ENCODE measurements around the gene SUSD3.
A peak's percentile ranks its signal among the peaks of the same experiment; 100 is the strongest.
"Not testable (repeated sequence)": the region's sequence is repeated elsewhere in the genome, so short reads cannot be mapped to it uniquely, and the experiment has no call there.

Gene SUSD3

GRCh38 chr9:93092251-93092991 lies 33.9 kb downstream of the SUSD3 start:
- DNase-seq (ENCODE audit: low read depth in 2 of 2) = no peak

- no peak for DNase-seq (ENCODE audit: low read depth in 2 of 2)
Measured at GRCh38 chr9:93093127-93093876, 34.8 kb downstream of the SUSD3 start.

- no peak for DNase-seq (ENCODE audit: low read depth in 2 of 2)
Measured at GRCh38 chr9:93093877-93094657, 35.6 kb downstream of the SUSD3 start.

- no peak for DNase-seq (ENCODE audit: low read depth in 2 of 2)
Measured at GRCh38 chr9:93094658-93095204, 36.2 kb downstream of the SUSD3 start.

- peak; percentile 100 for DNase-seq (ENCODE audit: low read depth in 2 of 2)
Measured at GRCh38 chr9:93095205-93096130, 37.0 kb downstream of the SUSD3 start.

GRCh38 chr9:93096131-93096802 lies 37.8 kb downstream of the SUSD3 start, which contains the start of gene CARD19:
CARD19 (plus strand) TSS chr9:93096217; CDS start chr9:93096346, 129 bp downstream.
- DNase-seq (ENCODE audit: low read depth in 2 of 2) = peak in 1 of 2 donors; percentile 26

GRCh38 chr9:93096811-93097382 lies 38.4 kb downstream of the SUSD3 start:
- DNase-seq (ENCODE audit: low read depth in 2 of 2) = no peak

GRCh38 chr9:93097511-93098201 lies 39.2 kb downstream of the SUSD3 start:
- DNase-seq (ENCODE audit: low read depth in 2 of 2) = no peak

GRCh38 chr9:93098236-93098946 lies 39.9 kb downstream of the SUSD3 start:
- DNase-seq (ENCODE audit: low read depth in 2 of 2) = peak in 1 of 2 donors; percentile 49

- DNase-seq (ENCODE audit: low read depth in 2 of 2) = no peak
Measured at GRCh38 chr9:93099551-93100275, 41.2 kb downstream of the SUSD3 start.

- no peak for DNase-seq (ENCODE audit: low read depth in 2 of 2)
Measured at GRCh38 chr9:93100276-93100636, 41.8 kb downstream of the SUSD3 start.

GRCh38 chr9:93101086-93101485 lies 42.6 kb downstream of the SUSD3 start:
- not testable (repeated sequence) for DNase-seq (ENCODE audit: low read depth in 2 of 2)

- DNase-seq (ENCODE audit: low read depth in 2 of 2) = no peak
Measured at GRCh38 chr9:93105620-93106019, 47.1 kb downstream of the SUSD3 start.

- DNase-seq (ENCODE audit: low read depth in 2 of 2) = no peak
Measured at GRCh38 chr9:93107151-93107824, 48.8 kb downstream of the SUSD3 start.

- DNase-seq (ENCODE audit: low read depth in 2 of 2) = no peak
Measured at GRCh38 chr9:93107825-93108161, 49.3 kb downstream of the SUSD3 start.

GRCh38 chr9:93108291-93109041 lies 50.0 kb downstream of the SUSD3 start:
- no peak for DNase-seq (ENCODE audit: low read depth in 2 of 2)

GRCh38 chr9:93110311-93110855 lies 51.9 kb downstream of the SUSD3 start:
- no peak for DNase-seq (ENCODE audit: low read depth in 2 of 2)
